ENCODE results near the gene PRDM15. TPM values are rescaled to one million over a fixed set of nuclear protein-coding genes. Genes with fewer than 3 reads are reported as not detected.

Gene PRDM15
- total RNA-seq, 4 donors from 2014 or later, result 4.7 to 12.3 (median 7.3) TPM

GRCh38 chr21:41798326-41798725, 80.8 kb downstream of the PRDM15 start:
- Histone ChIP-seq H3K27me3 (no peaks in the 10 kb centered on the region), H3K27ac (no peak overlapping the region), H3K4me1 (no peaks in the 10 kb centered on the region), H3K36me3 (peaks cover 0 to 3% of the 10 kb centered on the region in 2 donors), H3K9me3 (no peaks in the 10 kb centered on the region), H3K4me3 (replicated peaks in 1 of 3) (no peak overlapping the region)
- DNase-seq, result no peak
- WGBS, 2 donors, result 92 to 97% methylated on average over 18 to 20 of the region's 20 CpGs
- TF ChIP-seq POLR2A (IDR thresholded peaks at IDR 0.05), result no peak
- no peak for TF ChIP-seq CTCF (IDR thresholded peaks at IDR 0.05)
- intact Hi-C loops (cut with DNase I), result no loop called here

GRCh38 chr21:41796476-41797080, 82.6 kb downstream of the PRDM15 start:
- no peak for DNase-seq
- intact Hi-C loops (cut with DNase I), result no loop called here
- no peaks in the 10 kb centered on the region for H3K27me3 ChIP-seq
- 87 to 95% methylated on average over 12 to 14 of the region's 14 CpGs for WGBS, 2 donors
- no peaks in the 10 kb centered on the region for H3K9me3 ChIP-seq
- H3K36me3 ChIP-seq, result peaks cover 0 to 3% of the 10 kb centered on the region in 2 donors
- H3K4me3 ChIP-seq (replicated peaks in 1 of 3), result no peak overlapping the region
- H3K4me1 ChIP-seq, result no peaks in the 10 kb centered on the region
- no peak overlapping the region for H3K27ac ChIP-seq
- TF ChIP-seq POLR2A (IDR thresholded peaks at IDR 0.05), result no peak
- no peak for TF ChIP-seq CTCF (IDR thresholded peaks at IDR 0.05)

GRCh38 chr21:41795726-41796125, 83.4 kb downstream of the PRDM15 start:
- 72 to 78% methylated on average over 3 of the region's 3 CpGs for WGBS, 2 donors
- DNase-seq, result no peak
- H3K4me1 ChIP-seq, result no peaks in the 10 kb centered on the region
- no peak for TF ChIP-seq CTCF (IDR thresholded peaks at IDR 0.05)
- TF ChIP-seq POLR2A (IDR thresholded peaks at IDR 0.05), result no peak
- no peaks in the 10 kb centered on the region for H3K9me3 ChIP-seq
- no peak overlapping the region for H3K27ac ChIP-seq
- intact Hi-C loops (cut with DNase I), result no loop called here
- H3K36me3 ChIP-seq, result no peaks in the 10 kb centered on the region
- no peak overlapping the region for H3K4me3 ChIP-seq (replicated peaks in 1 of 3)
- H3K27me3 ChIP-seq, result no peaks in the 10 kb centered on the region

GRCh38 chr21:41794600-41794999, 84.5 kb downstream of the PRDM15 start:
- TF ChIP-seq POLR2A (IDR thresholded peaks at IDR 0.05) (no peak), CTCF (IDR thresholded peaks at IDR 0.05) (no peak)
- H3K4me3 ChIP-seq (replicated peaks in 1 of 3), result no peak overlapping the region
- WGBS, 2 donors, result 83 to 93% methylated on average over 10 of the region's 10 CpGs
- no peaks in the 10 kb centered on the region for H3K4me1 ChIP-seq
- H3K36me3 ChIP-seq, result no peaks in the 10 kb centered on the region
- no peak overlapping the region for H3K27ac ChIP-seq
- intact Hi-C loops (cut with DNase I), result no loop called here
- no peaks in the 10 kb centered on the region for H3K9me3 ChIP-seq
- no peak for DNase-seq
- no peaks in the 10 kb centered on the region for H3K27me3 ChIP-seq

- Histone ChIP-seq H3K36me3 (no peaks in the 10 kb centered on the region), H3K27ac (no peak overlapping the region), H3K4me1 (no peaks in the 10 kb centered on the region), H3K4me3 (replicated peaks in 1 of 3) (no peak overlapping the region), H3K27me3 (no peaks in the 10 kb centered on the region), H3K9me3 (no peaks in the 10 kb centered on the region)
- WGBS, 2 donors, result 95 to 98% methylated on average over 3 of the region's 3 CpGs
- no peak for TF ChIP-seq POLR2A (IDR thresholded peaks at IDR 0.05)
- TF ChIP-seq CTCF (IDR thresholded peaks at IDR 0.05), result no peak
- intact Hi-C loops (cut with DNase I), result no loop called here
- DNase-seq, result no peak
These were observed 86.4 kb downstream of the PRDM15 start for GRCh38 chr21:41792711-41793110.

All from thyroid gland (tissue), 4 donors.